ENCODE results near the gene OR6Q1. TPM values are rescaled to one million over a fixed set of nuclear protein-coding genes. Genes with fewer than 3 reads are reported as not detected.
"Not testable (repeated sequence)": the region's sequence is repeated elsewhere in the genome, so short reads cannot be mapped to it uniquely, and the experiment has no call there.

Gene OR6Q1
- polyA plus RNA-seq (ENCODE audit: insufficient read depth in 1 of 5, insufficient read length in 5 of 5, low replicate concordance in 1 of 5): not detected
- long read RNA-seq, donor 1: 0 reads
- long read RNA-seq, donor 2: 0 reads
- long read RNA-seq, donor 3: 0 reads
- long read RNA-seq, donor 4: 0 reads
- long read RNA-seq, donor 5: 0 reads
- long read RNA-seq, donor 6: 0 reads
- long read RNA-seq, donor 7: 0 reads
- long read RNA-seq, donor 8: 0 reads

GRCh38 chr11:58030653-58031052, at the start of gene OR6Q1:
Gene OR6Q1, plus strand, starts transcription at chr11:58030953. Its CDS starts 0 bp downstream, at chr11:58030953.
- DNase-seq: no peak

GRCh38 chr11:57981536-57981935, 49.2 kb upstream of the OR6Q1 start:
- DNase-seq: no peak

- no peak for DNase-seq
Measured at GRCh38 chr11:57982776-57983175, 48.0 kb upstream of the OR6Q1 start.

GRCh38 chr11:57983191-57983590, 47.6 kb upstream of the OR6Q1 start:
- no peak for DNase-seq

- DNase-seq: not testable (repeated sequence)
Measured at GRCh38 chr11:57999523-57999922, 31.2 kb upstream of the OR6Q1 start.

- DNase-seq: not testable (repeated sequence)
Measured at GRCh38 chr11:58000021-58000420, 30.7 kb upstream of the OR6Q1 start.

GRCh38 chr11:58000699-58001098, 30.1 kb upstream of the OR6Q1 start:
- no peak for DNase-seq

- no peak for DNase-seq
Measured at GRCh38 chr11:58003036-58003435, 27.7 kb upstream of the OR6Q1 start.

GRCh38 chr11:58003591-58003990, 27.2 kb upstream of the OR6Q1 start:
- no peak for DNase-seq

- DNase-seq: no peak
Measured at GRCh38 chr11:58004664-58005063, 26.1 kb upstream of the OR6Q1 start.

GRCh38 chr11:58006940-58007339, 23.8 kb upstream of the OR6Q1 start:
- DNase-seq: no peak

- DNase-seq: no peak
Measured at GRCh38 chr11:58011771-58012170, 19.0 kb upstream of the OR6Q1 start.

- no peak for DNase-seq
Measured at GRCh38 chr11:58023435-58023931, 7.3 kb upstream of the OR6Q1 start, which contains the start of gene OR9Q1. Gene OR9Q1, plus strand, starts transcription at chr11:58023881. Its CDS starts 155,564 bp downstream, at chr11:58179445.

GRCh38 chr11:58024601-58025091, 6.1 kb upstream of the OR6Q1 start:
- peak; percentile 36 to 52 for DNase-seq

GRCh38 chr11:58027341-58027740, 3.4 kb upstream of the OR6Q1 start:
- DNase-seq: no peak

- DNase-seq: peak; percentile 37 to 42
Measured at GRCh38 chr11:58028687-58029411, 1.9 kb upstream of the OR6Q1 start.

GRCh38 chr11:58034471-58034870, 3.7 kb downstream of the OR6Q1 start:
- DNase-seq: no peak

- no peak for DNase-seq
Measured at GRCh38 chr11:58039589-58039988, 8.8 kb downstream of the OR6Q1 start.

- no peak for DNase-seq
Measured at GRCh38 chr11:58043379-58043778, 12.6 kb downstream of the OR6Q1 start.

- DNase-seq: no peak
Measured at GRCh38 chr11:58046231-58046630, 15.5 kb downstream of the OR6Q1 start.

- no peak for DNase-seq
Measured at GRCh38 chr11:58047818-58048217, 17.1 kb downstream of the OR6Q1 start.

GRCh38 chr11:58055806-58056401, 25.2 kb downstream of the OR6Q1 start:
- no peak for DNase-seq

- no peak for DNase-seq
Measured at GRCh38 chr11:58057481-58057880, 26.7 kb downstream of the OR6Q1 start.
